LNCAP (cell line): ENCODE measurements around the gene NEURL1.

ENCODE experiments used
- TF ChIP-seq, protein P1 (sequence below): fragments of 450-650 bp; IDR thresholded peaks from 2 replicates; pipeline ENCODE4 v1.5.1; 2017; ENCODE audit warnings: mild to moderate bottlenecking

NEURL1 gene

DNA sequence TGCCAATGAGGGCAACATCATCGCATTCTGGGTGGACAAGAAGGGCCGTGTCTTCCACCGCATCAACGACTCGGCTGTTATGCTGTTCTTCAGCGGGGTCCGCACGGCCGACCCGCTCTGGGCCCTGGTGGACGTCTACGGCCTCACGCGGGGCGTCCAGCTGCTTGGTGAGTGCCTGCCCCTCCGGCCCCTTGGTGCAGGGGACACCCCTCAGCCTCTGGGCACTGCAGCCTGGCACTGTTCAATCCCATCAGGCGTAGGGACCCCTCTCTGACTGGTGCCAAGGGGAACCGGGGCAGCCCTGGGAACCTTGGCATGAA is 78.1 kb downstream of the NEURL1 start:
- TF ChIP-seq, protein P1, sequence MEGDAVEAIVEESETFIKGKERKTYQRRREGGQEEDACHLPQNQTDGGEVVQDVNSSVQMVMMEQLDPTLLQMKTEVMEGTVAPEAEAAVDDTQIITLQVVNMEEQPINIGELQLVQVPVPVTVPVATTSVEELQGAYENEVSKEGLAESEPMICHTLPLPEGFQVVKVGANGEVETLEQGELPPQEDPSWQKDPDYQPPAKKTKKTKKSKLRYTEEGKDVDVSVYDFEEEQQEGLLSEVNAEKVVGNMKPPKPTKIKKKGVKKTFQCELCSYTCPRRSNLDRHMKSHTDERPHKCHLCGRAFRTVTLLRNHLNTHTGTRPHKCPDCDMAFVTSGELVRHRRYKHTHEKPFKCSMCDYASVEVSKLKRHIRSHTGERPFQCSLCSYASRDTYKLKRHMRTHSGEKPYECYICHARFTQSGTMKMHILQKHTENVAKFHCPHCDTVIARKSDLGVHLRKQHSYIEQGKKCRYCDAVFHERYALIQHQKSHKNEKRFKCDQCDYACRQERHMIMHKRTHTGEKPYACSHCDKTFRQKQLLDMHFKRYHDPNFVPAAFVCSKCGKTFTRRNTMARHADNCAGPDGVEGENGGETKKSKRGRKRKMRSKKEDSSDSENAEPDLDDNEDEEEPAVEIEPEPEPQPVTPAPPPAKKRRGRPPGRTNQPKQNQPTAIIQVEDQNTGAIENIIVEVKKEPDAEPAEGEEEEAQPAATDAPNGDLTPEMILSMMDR = no peak

DNA sequence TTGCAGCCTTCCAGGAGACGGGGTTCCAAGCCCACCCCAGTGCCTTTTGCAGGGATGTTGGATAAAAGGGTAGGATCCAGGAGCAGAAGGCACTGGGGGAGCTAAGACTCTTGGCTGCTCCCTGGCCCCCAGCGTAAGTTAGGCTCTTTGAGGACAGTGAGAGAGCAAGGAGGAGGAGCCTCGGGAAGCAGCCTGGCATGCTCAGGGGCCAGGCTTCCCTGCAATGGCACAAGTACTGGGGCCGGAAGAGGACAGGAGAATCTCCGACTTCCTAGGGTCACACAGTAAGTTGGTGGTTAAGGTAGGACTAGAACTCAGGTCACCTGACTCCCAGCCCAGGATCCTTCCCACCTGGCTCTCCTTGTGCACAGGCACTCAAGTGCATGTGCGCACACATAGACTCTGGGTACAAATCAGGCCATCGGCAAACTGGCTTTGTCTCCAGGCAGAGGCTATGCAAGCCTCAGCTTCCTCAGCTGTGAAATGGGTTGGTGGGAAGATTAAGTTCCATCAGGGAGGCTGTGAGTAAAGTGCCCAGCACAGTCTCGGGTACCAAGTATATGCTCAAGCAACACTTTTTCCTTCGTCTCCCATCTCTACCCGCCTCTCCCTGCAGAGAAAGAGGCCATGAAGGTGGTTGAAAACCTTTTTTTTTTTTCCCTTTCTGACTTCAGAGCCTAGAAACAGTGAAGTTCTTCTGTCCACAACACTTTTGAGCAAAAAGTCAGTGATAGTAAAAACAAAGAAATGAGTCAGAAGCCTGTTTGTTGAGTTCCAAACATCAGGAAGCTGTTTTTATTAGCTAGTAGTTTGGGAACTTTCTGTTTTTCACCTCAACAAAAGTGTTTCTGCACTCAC is 79.1 kb downstream of the NEURL1 start:
- TF ChIP-seq, protein P1 = no peak

DNA sequence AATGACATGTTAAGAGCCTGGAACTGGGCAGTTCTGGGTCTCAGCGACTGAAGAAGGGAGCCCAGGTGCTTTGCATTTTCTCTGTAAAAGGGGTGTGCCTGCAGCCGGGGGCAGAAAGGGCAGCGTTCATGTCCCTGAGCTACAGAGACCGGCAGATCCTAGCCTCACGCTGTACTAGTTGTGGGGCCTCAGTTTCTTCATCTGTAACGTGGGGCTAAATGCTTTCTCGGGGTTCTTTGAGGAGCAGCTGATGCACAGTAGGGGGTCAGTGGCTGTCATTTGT is 79.6 kb downstream of the NEURL1 start:
- TF ChIP-seq, protein P1 = no peak

- TF ChIP-seq, protein P1 = no peak
Observed at GRCh38 chr10:103574097-103575061, 80.9 kb downstream of the NEURL1 start.

DNA sequence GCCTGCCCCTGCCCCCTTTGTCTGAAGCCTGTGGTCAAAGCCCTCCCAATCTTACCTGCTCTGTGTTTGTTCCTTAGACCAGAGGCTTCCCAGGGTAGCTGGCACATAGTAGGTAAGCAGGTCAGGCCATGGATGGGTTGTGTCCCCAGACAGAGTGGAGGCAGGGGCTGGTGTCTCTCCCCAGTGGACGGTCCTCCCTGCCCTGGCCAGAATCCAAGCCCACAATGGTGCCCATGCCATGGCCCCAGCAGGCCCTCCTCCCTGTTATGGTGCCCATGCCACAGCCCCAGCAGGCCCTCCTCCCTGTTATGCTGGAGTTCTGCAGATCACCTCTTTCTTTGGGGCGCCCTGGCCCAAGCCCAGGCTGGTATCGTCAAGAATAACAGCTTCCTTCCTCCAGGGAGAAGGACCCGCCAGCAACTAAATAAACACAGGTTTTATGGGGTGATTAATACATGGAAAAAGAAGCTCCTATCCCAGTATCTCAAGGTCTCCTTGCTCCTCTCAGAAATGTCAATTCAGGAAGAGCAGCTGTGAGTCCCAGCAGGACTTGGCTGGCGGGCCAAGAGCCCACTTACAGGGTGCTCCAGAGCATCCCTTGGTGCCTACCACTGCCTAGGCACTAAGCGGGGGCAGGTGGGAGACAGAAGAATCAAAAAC is 82.0 kb downstream of the NEURL1 start:
- TF ChIP-seq, protein P1 = no peak

DNA sequence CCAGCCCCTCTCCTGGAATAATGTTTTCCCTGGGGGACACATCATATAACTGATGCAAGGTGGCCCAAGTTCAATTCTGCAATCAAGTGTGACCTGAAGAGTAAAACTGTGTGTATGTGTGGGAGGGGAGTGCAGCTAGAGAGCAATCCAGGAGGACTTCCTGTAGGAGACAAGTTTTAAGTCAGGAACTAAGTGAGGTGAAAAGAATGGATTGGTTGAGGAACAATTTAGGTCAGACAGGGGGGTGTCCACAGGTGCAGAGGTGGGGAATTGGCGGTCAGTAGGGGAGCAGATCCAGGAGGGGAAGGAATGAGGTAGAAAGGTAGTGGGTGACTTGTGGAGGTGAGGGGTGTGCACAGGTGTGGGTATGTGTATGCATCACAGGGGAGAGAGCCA is 82.6 kb downstream of the NEURL1 start:
- TF ChIP-seq, protein P1 = no peak

DNA sequence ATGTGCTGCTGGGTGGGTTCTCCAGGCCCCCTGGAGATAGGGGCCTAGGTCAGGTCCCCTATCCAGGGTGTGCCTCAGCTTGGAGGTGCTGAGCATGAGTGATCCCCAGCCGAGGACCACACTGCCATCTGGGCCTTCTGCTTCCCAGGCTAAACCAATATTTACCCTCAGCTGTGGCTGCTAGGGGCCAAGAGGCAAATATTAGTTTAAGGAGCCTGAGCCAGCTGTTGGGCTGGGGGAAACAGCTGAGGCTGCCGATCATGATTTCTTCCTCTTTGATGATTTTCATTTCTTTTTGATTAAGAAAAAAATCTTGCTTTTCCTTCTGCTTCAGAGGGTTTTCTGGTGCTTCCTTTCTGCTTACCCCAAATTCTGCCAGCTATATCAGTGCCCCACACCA is 83.4 kb downstream of the NEURL1 start:
- TF ChIP-seq, protein P1 = no peak
